T follicular helper cell (primary cell): ENCODE data around the gene MTX3.

ENCODE experiments used
- DNase-seq: peaks from one replicate; pipeline ENCODE4 v3.0.0-alpha.2; 2020; ENCODE audit warnings: low read depth

MTX3 gene

GRCh38 chr5:79936002-79936645 lies 54.9 kb downstream of the MTX3 start:
- DNase-seq: no peak

GRCh38 chr5:79934681-79935080 lies 56.4 kb downstream of the MTX3 start:
- DNase-seq: no peak

- no peak for DNase-seq
Measured at GRCh38 chr5:79932510-79933504, 58.3 kb downstream of the MTX3 start.

DNA sequence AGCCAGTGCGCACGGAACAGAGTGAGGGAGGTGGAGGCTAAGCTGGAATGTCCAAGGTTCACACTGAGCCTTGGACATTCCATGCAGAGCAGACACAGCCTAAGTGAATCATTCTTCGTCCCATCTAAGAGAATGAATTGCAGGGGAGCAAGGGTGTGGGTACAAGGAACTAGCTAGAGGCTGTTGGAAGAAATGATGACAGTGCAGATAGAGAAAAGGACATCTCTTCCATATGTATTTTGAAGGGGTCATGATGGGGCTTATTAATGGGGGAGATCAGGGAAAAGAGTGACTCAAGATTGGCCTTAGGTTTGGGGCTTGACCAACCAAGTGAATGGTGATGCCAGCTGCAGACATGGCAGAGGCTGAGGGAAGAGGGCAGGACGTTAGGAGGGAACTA lies 59.2 kb downstream of the MTX3 start:
- DNase-seq: no peak

DNA sequence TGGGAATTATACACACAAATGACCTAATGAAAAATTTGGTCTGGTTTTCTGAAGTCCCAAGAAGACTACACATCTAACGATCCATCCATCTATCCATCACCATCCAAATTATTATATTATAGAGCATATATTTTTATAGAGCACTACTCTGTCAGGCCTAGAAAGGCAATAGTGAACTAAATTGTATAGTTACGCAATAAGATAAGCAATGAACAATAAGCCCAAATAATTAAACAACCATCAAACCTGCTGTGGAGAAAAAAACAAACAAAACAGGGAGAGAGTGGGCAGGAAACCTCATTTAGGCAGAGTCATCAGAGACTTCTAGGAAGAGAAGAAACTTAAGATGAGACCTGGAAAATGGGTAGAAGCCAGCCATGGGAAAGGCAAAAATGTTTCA lies 59.7 kb downstream of the MTX3 start:
- DNase-seq: no peak

DNA sequence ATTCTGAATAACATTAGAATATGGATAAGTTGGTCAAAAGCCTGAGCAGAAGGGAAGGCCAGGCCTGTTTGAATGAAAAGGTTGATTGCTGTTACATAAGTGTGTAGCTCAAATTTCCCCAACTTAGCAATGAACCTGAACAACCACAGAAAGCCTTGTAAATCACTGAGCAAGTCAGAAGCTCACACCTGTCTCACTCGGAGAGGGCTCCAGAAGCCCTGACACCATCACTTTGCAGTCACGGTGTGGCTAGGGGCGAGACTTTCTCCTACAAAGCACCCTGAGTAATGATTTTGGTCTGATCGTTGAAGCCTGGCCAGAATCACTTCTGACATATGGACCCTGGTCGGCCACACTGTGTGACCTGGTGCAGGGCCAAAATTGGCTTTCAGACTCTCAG lies 62.0 kb downstream of the MTX3 start:
- no peak for DNase-seq
